H1 (cell line): ENCODE data around the gene UVRAG. TPM values are rescaled to one million over a fixed set of nuclear protein-coding genes. Genes with fewer than 3 reads are reported as not detected.

Experiments
- BCL11A ChIP-seq, 2 experiments: IDR thresholded peaks; one replicate each; pipeline ENCODE4 v1.6.1; 2011; ENCODE audit warnings: low read depth in 2 of 2, low read length in 2 of 2, mild to moderate bottlenecking in 2 of 2
- CEBPB ChIP-seq: IDR thresholded peaks from 2 replicates; pipeline ENCODE4 v1.6.1; 2012; ENCODE audit warnings: low read depth, low read length
- EGR1 ChIP-seq: IDR thresholded peaks from 2 replicates; pipeline ENCODE4 v1.6.1; 2011; ENCODE audit warnings: low read depth, low read length, borderline replicate concordance
- FOSL1 ChIP-seq: IDR thresholded peaks from 2 replicates; pipeline ENCODE4 v1.6.1; 2011; ENCODE audit warnings: mild to moderate bottlenecking, low read depth, low read length, moderate library complexity; ENCODE audit not compliant: insufficient read depth
- NANOG ChIP-seq: IDR thresholded peaks from 2 replicates; pipeline ENCODE4 v1.6.1; 2011; ENCODE audit warnings: low read length, low read depth, mild to moderate bottlenecking, inconsistent platforms; ENCODE audit not compliant: insufficient read depth, poor library complexity, severe bottlenecking
- POLR2A ChIP-seq, 2 experiments: IDR thresholded peaks; 1 replicate in 1 of 2; 2 replicates in 1 of 2; pipeline ENCODE4 v1.6.1; 2011; ENCODE audit warnings: low read depth in 2 of 2, low read length in 2 of 2, mild to moderate bottlenecking in 2 of 2; ENCODE audit errors: control extremely low read depth in 1 of 2
- TCF12 ChIP-seq: IDR thresholded peaks from 2 replicates; pipeline ENCODE4 v1.6.1; 2011; ENCODE audit warnings: low read depth, mild to moderate bottlenecking, low read length
- ZNF274 ChIP-seq: IDR thresholded peaks from 2 replicates; pipeline ENCODE4 v1.7.0; 2012; ENCODE audit warnings: low read length, borderline replicate concordance; ENCODE audit errors: extremely low read depth
- polyA plus RNA-seq, 7 experiments: library from polyadenylated mRNA; depleted of rRNA in 3 of 7; stranded (reverse) in 5 of 7; unstranded in 2 of 7; fragments of >200 nt in 5 of 7; fragments of 200-250 nt in 2 of 7; gene quantifications; 1 replicate in 5 of 7; 2 replicates in 1 of 7; 4 replicates in 1 of 7; pipeline versions ENCODE4 v1.2.1 to v1.2.3, GENCODE V29; 2011 to 2013; ENCODE audit warnings: missing spikeins in 2 of 7, mixed read lengths in 2 of 7
- total RNA-seq: library from RNA; stranded (reverse); fragmentation: NEBNext Ultra II Directional; extraction: Animal tissue kit (Norgen Biotek cat#: 25700); gene quantifications from 2 replicates; pipeline ENCODE4 v1.2.1, GENCODE V29; 2021
- TF ChIP-seq, protein P1 (sequence below): fragments of 300-600 bp; sonication (generic); IDR thresholded peaks from 2 replicates; pipeline ENCODE4 v1.7.1; 2012; ENCODE audit warnings: low read length, moderate library complexity, mild to moderate bottlenecking, inconsistent platforms; ENCODE audit not compliant: insufficient replicate concordance
- TF ChIP-seq, protein P2 (sequence below): IDR thresholded peaks from 2 replicates; pipeline ENCODE4 v1.6.1; 2012; ENCODE audit warnings: inconsistent platforms

The UVRAG gene
- total and polyA plus RNA-seq, 2 of the 8 experiments (the other 6 are each of a cell fraction or from before 2014, with no cell fraction given), result 5.5 to 14.7 TPM

DNA sequence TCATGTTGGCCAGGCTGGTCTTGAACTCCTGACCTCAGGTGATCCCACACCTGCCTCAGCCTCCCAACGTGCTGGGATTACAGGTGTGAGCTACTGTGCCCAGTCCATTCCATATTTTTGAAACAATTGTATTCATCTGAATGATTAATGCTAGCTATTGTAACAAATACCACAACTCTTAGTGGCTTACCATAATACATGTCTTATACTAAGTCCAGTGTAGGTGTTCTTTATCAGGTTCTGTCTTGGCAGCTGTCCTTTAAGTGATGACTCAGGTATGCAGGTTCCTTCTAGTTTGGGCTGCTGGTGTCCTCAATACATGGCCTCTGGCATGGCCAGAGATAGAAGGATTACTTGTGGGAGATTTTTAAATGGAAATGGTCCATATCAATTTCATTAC, 39.0 kb downstream of the UVRAG start (continued):
- TF ChIP-seq, protein P1, sequence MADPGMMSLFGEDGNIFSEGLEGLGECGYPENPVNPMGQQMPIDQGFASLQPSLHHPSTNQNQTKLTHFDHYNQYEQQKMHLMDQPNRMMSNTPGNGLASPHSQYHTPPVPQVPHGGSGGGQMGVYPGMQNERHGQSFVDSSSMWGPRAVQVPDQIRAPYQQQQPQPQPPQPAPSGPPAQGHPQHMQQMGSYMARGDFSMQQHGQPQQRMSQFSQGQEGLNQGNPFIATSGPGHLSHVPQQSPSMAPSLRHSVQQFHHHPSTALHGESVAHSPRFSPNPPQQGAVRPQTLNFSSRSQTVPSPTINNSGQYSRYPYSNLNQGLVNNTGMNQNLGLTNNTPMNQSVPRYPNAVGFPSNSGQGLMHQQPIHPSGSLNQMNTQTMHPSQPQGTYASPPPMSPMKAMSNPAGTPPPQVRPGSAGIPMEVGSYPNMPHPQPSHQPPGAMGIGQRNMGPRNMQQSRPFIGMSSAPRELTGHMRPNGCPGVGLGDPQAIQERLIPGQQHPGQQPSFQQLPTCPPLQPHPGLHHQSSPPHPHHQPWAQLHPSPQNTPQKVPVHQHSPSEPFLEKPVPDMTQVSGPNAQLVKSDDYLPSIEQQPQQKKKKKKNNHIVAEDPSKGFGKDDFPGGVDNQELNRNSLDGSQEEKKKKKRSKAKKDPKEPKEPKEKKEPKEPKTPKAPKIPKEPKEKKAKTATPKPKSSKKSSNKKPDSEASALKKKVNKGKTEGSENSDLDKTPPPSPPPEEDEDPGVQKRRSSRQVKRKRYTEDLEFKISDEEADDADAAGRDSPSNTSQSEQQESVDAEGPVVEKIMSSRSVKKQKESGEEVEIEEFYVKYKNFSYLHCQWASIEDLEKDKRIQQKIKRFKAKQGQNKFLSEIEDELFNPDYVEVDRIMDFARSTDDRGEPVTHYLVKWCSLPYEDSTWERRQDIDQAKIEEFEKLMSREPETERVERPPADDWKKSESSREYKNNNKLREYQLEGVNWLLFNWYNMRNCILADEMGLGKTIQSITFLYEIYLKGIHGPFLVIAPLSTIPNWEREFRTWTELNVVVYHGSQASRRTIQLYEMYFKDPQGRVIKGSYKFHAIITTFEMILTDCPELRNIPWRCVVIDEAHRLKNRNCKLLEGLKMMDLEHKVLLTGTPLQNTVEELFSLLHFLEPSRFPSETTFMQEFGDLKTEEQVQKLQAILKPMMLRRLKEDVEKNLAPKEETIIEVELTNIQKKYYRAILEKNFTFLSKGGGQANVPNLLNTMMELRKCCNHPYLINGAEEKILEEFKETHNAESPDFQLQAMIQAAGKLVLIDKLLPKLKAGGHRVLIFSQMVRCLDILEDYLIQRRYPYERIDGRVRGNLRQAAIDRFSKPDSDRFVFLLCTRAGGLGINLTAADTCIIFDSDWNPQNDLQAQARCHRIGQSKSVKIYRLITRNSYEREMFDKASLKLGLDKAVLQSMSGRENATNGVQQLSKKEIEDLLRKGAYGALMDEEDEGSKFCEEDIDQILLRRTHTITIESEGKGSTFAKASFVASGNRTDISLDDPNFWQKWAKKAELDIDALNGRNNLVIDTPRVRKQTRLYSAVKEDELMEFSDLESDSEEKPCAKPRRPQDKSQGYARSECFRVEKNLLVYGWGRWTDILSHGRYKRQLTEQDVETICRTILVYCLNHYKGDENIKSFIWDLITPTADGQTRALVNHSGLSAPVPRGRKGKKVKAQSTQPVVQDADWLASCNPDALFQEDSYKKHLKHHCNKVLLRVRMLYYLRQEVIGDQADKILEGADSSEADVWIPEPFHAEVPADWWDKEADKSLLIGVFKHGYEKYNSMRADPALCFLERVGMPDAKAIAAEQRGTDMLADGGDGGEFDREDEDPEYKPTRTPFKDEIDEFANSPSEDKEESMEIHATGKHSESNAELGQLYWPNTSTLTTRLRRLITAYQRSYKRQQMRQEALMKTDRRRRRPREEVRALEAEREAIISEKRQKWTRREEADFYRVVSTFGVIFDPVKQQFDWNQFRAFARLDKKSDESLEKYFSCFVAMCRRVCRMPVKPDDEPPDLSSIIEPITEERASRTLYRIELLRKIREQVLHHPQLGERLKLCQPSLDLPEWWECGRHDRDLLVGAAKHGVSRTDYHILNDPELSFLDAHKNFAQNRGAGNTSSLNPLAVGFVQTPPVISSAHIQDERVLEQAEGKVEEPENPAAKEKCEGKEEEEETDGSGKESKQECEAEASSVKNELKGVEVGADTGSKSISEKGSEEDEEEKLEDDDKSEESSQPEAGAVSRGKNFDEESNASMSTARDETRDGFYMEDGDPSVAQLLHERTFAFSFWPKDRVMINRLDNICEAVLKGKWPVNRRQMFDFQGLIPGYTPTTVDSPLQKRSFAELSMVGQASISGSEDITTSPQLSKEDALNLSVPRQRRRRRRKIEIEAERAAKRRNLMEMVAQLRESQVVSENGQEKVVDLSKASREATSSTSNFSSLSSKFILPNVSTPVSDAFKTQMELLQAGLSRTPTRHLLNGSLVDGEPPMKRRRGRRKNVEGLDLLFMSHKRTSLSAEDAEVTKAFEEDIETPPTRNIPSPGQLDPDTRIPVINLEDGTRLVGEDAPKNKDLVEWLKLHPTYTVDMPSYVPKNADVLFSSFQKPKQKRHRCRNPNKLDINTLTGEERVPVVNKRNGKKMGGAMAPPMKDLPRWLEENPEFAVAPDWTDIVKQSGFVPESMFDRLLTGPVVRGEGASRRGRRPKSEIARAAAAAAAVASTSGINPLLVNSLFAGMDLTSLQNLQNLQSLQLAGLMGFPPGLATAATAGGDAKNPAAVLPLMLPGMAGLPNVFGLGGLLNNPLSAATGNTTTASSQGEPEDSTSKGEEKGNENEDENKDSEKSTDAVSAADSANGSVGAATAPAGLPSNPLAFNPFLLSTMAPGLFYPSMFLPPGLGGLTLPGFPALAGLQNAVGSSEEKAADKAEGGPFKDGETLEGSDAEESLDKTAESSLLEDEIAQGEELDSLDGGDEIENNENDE, result no peak
- no peak for TF ChIP-seq EGR1
- TF ChIP-seq BCL11A (IDR thresholded peaks at IDR 0.05; ENCODE audit: low read depth in 2 of 2, low read length in 2 of 2), result no peak
- TF ChIP-seq POLR2A (IDR thresholded peaks at IDR 0.05; ENCODE audit: control extremely low read depth in 1 of 2, low read depth in 2 of 2, low read length in 2 of 2), result no peak
- TF ChIP-seq TCF12, result no peak
- TF ChIP-seq, protein P2, sequence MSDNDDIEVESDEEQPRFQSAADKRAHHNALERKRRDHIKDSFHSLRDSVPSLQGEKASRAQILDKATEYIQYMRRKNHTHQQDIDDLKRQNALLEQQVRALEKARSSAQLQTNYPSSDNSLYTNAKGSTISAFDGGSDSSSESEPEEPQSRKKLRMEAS, result no peak
- TF ChIP-seq ZNF274, result no peak
- no peak for TF ChIP-seq NANOG
- no peak for TF ChIP-seq CEBPB
- TF ChIP-seq FOSL1, result no peak
